Tibial nerve (tissue), 4 donors: ENCODE data around the gene DENND5B. TPM values are rescaled to one million over a fixed set of nuclear protein-coding genes. Genes with fewer than 3 reads are reported as not detected.

ENCODE experiments used
- DNase-seq, 2 donors: peaks; one replicate each; pipeline ENCODE4 v3.0.0-alpha.2; 2019; ENCODE audit warnings: low spot score in 2 of 2
- H3K27ac ChIP-seq, 4 donors: fragments of 200-600 bp; sonication (generic) in 3 of 4; one replicate each; pipeline ENCODE4 v1.5.1; 2017 to 2019; ENCODE audit warnings: mild to moderate bottlenecking in 1 of 4
- H3K27me3 ChIP-seq, 2 donors: fragments of 200-600 bp; sonication (generic) in 1 of 2; one replicate each; pipeline versions ENCODE4 v1.5.1 to v1.6.0; 2017 to 2019
- H3K36me3 ChIP-seq, 3 donors: fragments of 200-600 bp; sonication (generic); one replicate each; pipeline ENCODE4 v1.5.1; 2018 to 2019
- H3K4me1 ChIP-seq, 4 donors: fragments of 200-600 bp; sonication (generic) in 3 of 4; one replicate each; pipeline ENCODE4 v1.5.1; 2017 to 2019
- H3K4me3 ChIP-seq, 4 donors: fragments of 200-600 bp; sonication (generic) in 3 of 4; one replicate each; pipeline ENCODE4 v1.5.1; 2017 to 2019; ENCODE audit warnings: mild to moderate bottlenecking in 1 of 4, moderate library complexity in 1 of 4
- H3K9me3 ChIP-seq, 4 donors: fragments of 200-600 bp; sonication (generic) in 3 of 4; one replicate each; pipeline ENCODE4 v1.5.1; 2017 to 2019
- CTCF ChIP-seq, 5 experiments: fragments of 200-600 bp in 3 of 5; fragments of 450-650 bp in 2 of 5; sonication (generic) in 3 of 5; IDR thresholded peaks; one replicate each; pipeline ENCODE4 v1.5.1; 2016 to 2019; ENCODE audit warnings: antibody characterized with exemption in 5 of 5, mild to moderate bottlenecking in 3 of 5, moderate library complexity in 2 of 5
- EP300 ChIP-seq, 2 donors: sonication (generic); formaldehyde crosslinking; IDR thresholded peaks; one replicate each; pipeline ENCODE4 v1.6.1; 2017; ENCODE audit warnings: antibody characterized with exemption in 2 of 2, mild to moderate bottlenecking in 1 of 2
- POLR2A ChIP-seq, 2 donors: fragments of 450-650 bp; IDR thresholded peaks; one replicate each; pipeline ENCODE4 v1.6.1; 2017; ENCODE audit warnings: antibody characterized with exemption in 2 of 2, mild to moderate bottlenecking in 2 of 2, moderate library complexity in 2 of 2
- WGBS, 2 donors: methylation state at CpG; one replicate each; pipeline ENCODE4 v1.1.5; 2018; 5-methylcytosine and 5-hydroxymethylcytosine counted together
- total RNA-seq, 4 donors: library from RNA; depleted of rRNA; stranded (reverse); fragments of >200 nt; gene quantifications; one replicate each; pipeline ENCODE4 v1.1.0, GENCODE V29; 2016

Gene DENND5B
- total RNA-seq, 4 donors from 2014 or later: 22.6 to 55.7 (median 42.8) TPM

DNA sequence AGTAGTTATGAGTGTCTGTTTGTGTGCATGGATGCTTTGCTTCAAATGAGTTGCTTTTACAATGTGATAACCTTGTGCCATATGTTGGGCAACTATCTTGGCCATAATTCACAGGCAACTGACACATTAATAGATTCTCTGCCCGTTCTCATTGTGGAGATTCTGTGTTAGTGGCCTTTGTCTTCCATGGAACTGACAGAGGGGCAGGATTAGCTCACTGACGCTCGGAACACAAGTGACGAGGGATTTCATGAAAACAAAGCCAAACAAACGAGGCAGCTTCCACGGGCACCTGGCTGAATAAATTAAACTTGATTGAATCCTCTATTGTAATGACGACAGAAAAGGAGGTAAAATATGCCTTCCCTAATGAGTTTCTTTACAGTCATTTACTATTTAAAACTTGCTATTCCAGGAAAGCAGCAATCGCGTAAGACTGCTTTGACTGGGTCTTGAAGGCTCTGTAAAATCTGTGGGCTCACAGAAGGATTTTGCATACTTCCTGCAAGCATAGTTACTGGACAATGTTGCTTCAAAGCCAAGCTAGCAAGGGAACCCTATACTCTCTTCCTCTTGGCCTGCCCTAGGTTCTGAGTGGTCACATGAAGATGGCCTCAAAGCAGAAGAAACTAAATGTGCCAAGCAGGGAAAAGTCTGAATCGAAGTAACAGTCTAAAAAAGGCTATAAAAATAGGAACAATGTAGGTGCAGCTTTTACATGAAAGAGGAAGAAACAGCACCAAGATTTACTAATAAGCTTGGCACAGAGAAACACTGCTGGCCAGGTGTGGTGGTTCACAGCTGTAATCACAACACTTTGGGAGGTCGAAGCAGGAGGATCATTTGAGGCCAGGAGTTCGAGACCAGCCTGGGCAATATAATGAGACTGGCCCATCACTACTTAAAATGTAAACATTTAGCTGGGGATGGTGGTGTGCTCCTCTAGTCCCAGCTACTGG is 236.9 kb downstream of the DENND5B start:
- Histone ChIP-seq H3K4me1 (peaks cover 0 to 6% (median 0%) of the 10 kb centered on the region in 4 donors), H3K4me3 (no peak overlapping the region), H3K36me3 (no peaks in the 10 kb centered on the region), H3K27me3 (no peaks in the 10 kb centered on the region), H3K9me3 (no peaks in the 10 kb centered on the region), H3K27ac (no peak overlapping the region)
- no peak for DNase-seq
- 35 to 38% methylated on average over 12 of the region's 12 CpGs for WGBS, 2 donors
- TF ChIP-seq CTCF (IDR thresholded peaks at IDR 0.05): no peak
- peak in 1 of 2 donors; percentile 41 for TF ChIP-seq EP300 (IDR thresholded peaks at IDR 0.05)
- no peak for TF ChIP-seq POLR2A (IDR thresholded peaks at IDR 0.05)

DNA sequence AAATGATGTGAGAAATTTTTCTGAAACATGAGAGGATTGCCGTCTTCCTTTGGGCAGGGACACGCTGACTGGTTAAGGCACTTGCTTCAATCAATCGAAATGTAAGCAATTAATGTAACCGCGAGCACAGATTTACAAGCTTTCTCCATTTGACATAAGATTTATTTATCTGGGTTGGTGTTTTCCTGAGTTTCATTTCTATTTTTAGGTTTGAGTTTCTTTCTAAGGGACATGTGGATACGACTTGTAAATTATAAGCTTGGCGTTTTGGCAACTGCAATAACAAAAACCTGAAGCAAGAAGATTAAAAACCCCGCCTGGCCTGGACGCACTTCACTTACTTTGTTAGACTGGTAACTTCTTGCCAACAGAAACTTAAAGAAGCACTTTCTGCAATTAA is 244.7 kb downstream of the DENND5B start:
- no peaks in the 10 kb centered on the region for H3K9me3 ChIP-seq
- no peaks in the 10 kb centered on the region for H3K36me3 ChIP-seq
- TF ChIP-seq POLR2A (IDR thresholded peaks at IDR 0.05) (no peak), EP300 (IDR thresholded peaks at IDR 0.05) (no peak), CTCF (IDR thresholded peaks at IDR 0.05) (no peak)
- no peak overlapping the region for H3K4me3 ChIP-seq
- no peaks in the 10 kb centered on the region for H3K4me1 ChIP-seq
- no peak overlapping the region for H3K27ac ChIP-seq
- WGBS, 2 donors: 70 to 72% methylated on average over 9 of the region's 9 CpGs
- DNase-seq: no peak
- no peaks in the 10 kb centered on the region for H3K27me3 ChIP-seq

- no peak overlapping the region for H3K4me3 ChIP-seq
- H3K9me3 ChIP-seq: no peaks in the 10 kb centered on the region
- no peaks in the 10 kb centered on the region for H3K36me3 ChIP-seq
- TF ChIP-seq CTCF (IDR thresholded peaks at IDR 0.05): no peak
- TF ChIP-seq EP300 (IDR thresholded peaks at IDR 0.05): no peak
- no peak for TF ChIP-seq POLR2A (IDR thresholded peaks at IDR 0.05)
- H3K27ac ChIP-seq: no peak overlapping the region
- no peaks in the 10 kb centered on the region for H3K27me3 ChIP-seq
- no peak for DNase-seq
- WGBS, 2 donors: 89 to 92% methylated on average over 8 of the region's 8 CpGs
- no peaks in the 10 kb centered on the region for H3K4me1 ChIP-seq
Measured at GRCh38 chr12:31343139-31343538, 247.8 kb downstream of the DENND5B start.

- 59 to 75% methylated on average over 1 of the region's 1 CpG for WGBS, 2 donors
- Histone ChIP-seq H3K9me3 (no peaks in the 10 kb centered on the region), H3K36me3 (no peaks in the 10 kb centered on the region), H3K4me1 (no peaks in the 10 kb centered on the region), H3K27me3 (no peaks in the 10 kb centered on the region), H3K27ac (no peak overlapping the region), H3K4me3 (no peak overlapping the region)
- TF ChIP-seq EP300 (IDR thresholded peaks at IDR 0.05) (no peak), CTCF (IDR thresholded peaks at IDR 0.05) (no peak), POLR2A (IDR thresholded peaks at IDR 0.05) (no peak)
- DNase-seq: no peak
Measured at GRCh38 chr12:31342286-31342685, 248.7 kb downstream of the DENND5B start.

- WGBS, 2 donors: 82 to 85% methylated on average over 10 of the region's 10 CpGs
- no peaks in the 10 kb centered on the region for H3K4me1 ChIP-seq
- no peak for TF ChIP-seq EP300 (IDR thresholded peaks at IDR 0.05)
- TF ChIP-seq POLR2A (IDR thresholded peaks at IDR 0.05): no peak
- no peak for TF ChIP-seq CTCF (IDR thresholded peaks at IDR 0.05)
- no peaks in the 10 kb centered on the region for H3K9me3 ChIP-seq
- H3K27me3 ChIP-seq: no peaks in the 10 kb centered on the region
- H3K36me3 ChIP-seq: no peaks in the 10 kb centered on the region
- DNase-seq: no peak
- H3K4me3 ChIP-seq: no peak overlapping the region
- H3K27ac ChIP-seq: no peak overlapping the region
Measured at GRCh38 chr12:31339831-31340622, 250.9 kb downstream of the DENND5B start.
